GM21825 (cell line): ENCODE measurements around the gene INCA1.
"Not testable (repeated sequence)": the region's sequence is repeated elsewhere in the genome, so short reads cannot be mapped to it uniquely, and the experiment has no call there.

Experiments used
- ATAC-seq: cut with Tn5 transposase; IDR thresholded peaks from one replicate; pipeline ENCODE4 v1.9.1; 2021; ENCODE audit warnings: mild to moderate bottlenecking, moderate library complexity; ENCODE audit not compliant: unreplicated experiment

The INCA1 gene, protein sequence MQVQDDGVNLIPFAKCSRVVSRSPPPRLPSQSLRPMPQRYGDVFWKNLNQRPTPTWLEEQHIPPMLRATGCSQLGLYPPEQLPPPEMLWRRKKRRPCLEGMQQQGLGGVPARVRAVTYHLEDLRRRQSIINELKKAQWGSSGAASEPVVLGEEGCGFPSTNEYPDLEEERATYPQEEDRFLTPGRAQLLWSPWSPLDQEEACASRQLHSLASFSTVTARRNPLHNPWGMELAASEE

DNA sequence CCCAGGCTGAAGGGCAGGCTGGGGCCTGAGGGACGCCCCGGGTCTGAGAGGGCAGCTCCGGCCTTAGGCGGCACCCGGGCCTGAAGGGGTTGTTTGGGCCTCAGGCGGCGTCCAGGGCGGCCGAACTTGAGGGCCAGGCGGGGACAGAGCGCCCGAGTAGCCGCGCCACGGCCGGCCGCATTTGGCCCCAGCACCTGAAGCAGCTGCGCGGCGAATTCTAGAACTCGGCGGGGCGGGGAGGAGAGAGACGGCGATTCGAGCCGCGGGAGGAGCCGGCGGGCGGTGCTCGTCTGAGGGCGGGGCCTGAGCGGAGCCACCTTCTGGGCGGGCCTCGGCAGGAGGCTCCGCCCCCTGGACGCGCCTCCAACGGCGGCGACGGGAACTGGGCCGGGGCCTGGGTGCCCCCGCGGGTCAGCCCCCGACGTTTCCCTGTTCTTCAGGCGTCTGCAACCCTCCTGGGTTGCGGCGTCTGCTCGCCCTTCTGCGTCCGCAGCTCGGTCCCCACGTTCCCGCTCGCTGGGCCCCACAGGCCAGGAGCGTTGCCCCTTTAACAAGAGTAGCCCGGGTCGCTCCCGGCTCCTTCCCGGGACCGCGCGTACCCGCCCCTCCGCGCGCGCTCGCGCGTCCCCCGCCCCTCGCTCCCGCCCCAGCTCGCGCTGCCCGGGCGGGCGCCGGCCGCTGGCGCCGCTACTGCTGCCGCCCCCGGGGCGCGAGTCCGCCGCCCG, at the start of gene INCA1, which contains the start of gene KIF1C:
Gene INCA1 (minus strand): TSS at position 221 of the 725 bp plus-strand sequence. CDS start 3,085 bp downstream, outside the sequence.
Gene KIF1C (plus strand): TSS at position 649 of the 725 bp plus-strand sequence. CDS start 2,297 bp downstream, outside the sequence.
- peak; percentile 79 for ATAC-seq

DNA sequence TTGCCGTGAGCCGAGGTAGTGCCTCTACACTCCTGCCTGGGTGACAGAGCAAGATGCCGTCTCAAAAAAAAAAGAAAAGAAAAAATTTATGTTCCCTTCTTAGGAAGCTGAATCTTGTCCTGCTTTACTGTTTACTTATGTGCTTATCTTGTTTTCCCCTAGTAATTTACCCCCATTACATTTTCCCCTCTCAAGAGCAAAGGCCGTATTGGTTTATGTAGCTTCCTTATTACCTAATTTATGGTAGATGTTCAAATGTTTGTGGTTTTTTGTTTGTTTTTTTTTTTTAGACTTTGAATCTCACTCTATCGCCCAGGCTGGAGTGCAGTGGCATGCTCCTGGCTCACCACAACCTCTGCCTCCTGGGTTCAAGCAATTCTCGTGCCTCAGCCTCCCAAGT, 48.2 kb upstream of the INCA1 start:
- ATAC-seq, result no peak

DNA sequence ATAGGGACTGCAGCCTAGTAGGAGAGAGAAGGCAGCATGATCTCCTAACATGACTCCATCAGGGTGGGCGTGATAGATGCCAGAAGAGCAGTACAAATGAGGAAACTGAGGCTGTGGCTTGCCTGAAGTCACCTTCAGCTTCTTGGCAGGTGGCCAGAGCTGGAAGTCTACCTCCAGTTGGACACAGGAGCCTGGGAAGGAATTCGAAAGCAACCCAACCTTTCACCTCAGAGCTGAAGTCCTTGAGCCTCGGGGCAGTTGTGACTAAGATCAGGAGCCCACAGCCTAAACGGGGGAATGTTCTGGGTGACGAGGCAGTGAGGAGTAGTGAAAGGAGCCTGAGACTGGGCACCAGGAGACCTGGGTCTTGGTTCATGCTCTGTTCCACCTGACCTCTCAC, 47.3 kb upstream of the INCA1 start:
- no peak for ATAC-seq

DNA sequence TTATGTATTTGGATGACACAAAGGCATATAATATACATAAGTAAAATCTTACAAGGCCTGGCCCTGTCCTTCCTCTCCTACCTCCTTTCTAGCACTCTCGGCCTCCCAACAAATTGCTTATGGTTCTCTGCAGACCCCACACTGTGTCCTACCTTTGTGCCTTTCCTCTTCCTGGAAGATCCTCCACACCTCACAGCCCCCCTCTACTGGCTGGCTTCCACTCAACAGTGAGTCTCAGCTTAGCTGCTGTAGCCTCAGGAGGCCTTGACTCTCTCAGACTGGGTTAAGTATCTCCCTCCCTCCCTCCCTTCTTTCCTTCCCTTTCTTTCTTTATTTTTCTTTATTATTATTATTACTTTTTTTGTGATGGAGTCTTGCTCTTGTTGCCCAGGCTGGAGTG, 46.2 kb upstream of the INCA1 start:
- no peak for ATAC-seq

DNA sequence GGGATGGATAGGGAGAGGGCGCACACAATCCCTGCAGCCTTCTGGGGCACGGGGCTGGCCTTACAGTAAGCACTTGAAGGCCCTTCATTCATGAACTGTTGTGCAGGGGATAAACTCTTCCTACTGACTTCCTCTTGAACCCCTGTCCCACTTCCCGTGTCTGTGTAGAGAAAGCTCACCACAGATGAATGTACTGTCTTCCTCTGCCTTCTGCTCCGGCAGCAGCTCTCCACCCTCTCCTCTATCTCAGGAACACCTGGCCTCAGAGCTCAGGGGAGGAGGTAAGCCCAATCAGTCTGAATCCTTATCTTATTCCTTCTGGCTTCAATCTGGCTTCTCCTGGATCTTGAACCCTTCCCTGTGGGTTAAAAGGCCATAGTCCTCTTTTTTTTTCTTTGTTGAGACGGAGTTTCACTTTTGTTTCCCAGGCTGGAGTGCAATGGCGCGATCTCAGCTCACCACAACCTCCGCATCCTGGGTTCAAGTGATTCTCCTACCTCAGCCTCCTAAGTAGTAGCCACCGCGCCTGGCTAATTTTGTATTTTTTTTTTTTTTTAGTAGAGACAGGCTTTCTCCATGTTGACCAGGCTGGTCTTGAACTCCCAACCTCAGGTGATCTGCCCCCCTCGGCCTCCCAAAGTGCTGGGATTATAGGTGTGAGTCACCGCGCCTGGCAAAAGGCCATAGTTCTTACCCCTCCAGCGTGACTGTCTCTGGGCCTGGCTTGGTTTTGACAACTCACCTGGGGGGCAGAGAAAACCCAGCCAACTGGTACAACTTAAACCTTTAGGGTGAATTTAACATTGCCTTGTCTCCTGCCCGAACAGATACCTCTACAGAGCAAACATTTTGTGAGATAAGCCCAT, 45.1 kb upstream of the INCA1 start:
- ATAC-seq, result no peak

DNA sequence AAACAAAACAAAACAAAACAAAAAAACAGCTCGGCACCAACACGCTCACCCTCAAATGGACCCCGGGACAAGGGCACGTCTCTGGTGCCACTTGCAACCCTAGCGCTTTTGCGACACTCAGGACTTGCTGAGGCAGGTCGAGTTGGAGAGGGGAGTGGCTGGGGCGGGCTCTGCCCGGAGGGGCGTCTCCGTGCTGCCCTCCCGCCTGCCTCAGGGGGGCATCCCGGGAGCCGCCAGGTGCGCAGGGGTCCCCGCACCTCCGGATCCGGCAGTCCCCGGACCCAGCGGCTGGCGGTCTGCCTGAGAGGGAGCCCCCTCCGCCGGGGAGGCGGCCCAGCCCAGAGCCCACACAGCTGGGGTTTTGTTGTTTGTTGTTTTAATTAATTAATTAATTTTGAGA, 38.0 kb upstream of the INCA1 start, which contains the start of gene SLC52A1:
Gene SLC52A1 (minus strand): TSS at position 112 of the 400 bp plus-strand sequence. CDS start 820 bp downstream, outside the sequence.
- no peak for ATAC-seq

DNA sequence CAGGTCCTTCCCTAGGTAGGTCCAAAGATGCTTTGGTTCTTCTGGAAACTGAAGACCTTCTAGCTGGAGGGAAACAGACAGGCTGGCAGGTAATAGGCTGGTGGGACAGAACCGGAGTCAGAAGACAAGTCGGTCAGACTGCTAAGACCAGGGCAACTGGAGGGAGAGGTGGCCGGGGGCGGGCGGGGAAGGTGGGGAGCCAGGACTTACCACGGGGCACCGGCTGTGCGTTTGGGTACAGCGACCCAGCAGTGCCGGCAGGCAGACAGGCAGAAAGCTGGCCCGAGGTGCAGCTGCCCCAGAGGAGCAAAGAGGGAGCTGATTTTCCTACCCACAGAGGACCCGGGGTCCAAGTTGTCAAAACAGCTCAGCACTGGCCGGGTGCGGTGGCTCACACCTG, 37.3 kb upstream of the INCA1 start:
- ATAC-seq, result no peak

DNA sequence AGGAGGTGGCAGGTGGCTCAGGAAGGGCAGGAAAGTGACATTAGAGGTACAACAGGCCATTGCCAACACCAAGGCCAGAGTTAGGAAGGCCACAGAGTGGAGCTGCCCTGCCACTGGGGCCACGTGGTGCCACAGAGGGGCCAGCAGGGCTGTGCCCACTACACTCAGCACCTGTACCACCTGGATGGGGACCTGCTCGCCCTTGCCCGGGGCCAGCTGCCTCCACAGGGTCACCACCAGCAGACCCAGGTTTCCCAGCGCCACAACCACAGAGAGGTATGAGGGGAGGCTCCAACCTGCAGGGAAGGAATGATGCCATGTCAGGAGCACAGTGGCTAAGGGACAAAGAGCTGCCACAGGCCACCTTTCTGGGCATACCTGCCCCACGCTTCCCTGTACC, 36.7 kb upstream of the INCA1 start:
- ATAC-seq, result no peak

DNA sequence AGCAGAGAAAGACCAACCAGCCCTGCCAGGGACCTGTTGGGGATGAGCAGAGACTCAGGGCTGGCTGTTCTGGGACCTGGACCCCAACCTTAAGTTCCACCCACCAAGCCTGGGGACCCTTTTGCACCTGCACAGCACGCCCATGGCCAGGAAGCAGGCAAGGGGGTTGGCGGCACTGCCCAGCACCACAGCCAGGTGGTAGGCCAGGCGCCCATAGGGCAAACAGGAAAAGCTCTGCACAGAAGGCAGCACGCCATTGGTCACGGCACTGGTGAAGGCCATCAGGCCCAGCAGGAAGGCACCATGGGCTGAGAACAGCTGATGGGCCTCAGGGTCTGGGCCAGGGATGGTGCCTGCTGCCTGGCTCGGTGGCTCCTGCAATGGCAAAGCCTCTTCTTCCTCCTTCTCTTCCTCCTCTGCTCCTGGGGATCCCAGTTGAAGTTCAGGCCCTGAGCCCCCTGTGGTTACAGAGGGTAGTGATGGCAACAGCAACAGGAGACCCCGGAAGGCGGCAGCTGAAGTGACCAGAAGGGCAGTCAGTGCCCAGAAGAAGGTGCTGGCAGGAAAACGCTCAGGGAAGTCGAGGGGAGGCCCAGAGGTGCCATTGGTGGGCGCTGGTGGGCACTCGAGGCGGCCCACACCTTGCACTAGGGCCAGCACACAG, 36.2 kb upstream of the INCA1 start:
- ATAC-seq, result no peak

DNA sequence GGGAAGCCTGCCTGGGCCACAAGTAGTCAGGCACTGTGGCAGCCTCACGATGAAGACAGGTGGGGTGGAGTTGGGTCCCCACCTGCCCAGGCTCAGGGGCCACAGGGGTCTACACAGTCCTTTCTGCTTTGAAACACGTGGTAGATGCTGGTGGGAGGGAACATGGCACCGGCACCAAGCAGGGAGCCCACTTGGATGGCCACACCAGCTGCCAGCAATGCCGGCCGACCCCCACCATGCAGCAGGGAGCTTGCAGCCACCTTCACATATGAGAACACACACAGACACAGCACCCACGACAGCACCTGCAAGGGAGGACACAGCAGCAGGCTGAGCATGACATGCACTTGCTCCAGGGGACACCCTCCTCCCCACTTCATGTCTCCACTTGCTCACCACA, 35.5 kb upstream of the INCA1 start:
- ATAC-seq, result no peak

DNA sequence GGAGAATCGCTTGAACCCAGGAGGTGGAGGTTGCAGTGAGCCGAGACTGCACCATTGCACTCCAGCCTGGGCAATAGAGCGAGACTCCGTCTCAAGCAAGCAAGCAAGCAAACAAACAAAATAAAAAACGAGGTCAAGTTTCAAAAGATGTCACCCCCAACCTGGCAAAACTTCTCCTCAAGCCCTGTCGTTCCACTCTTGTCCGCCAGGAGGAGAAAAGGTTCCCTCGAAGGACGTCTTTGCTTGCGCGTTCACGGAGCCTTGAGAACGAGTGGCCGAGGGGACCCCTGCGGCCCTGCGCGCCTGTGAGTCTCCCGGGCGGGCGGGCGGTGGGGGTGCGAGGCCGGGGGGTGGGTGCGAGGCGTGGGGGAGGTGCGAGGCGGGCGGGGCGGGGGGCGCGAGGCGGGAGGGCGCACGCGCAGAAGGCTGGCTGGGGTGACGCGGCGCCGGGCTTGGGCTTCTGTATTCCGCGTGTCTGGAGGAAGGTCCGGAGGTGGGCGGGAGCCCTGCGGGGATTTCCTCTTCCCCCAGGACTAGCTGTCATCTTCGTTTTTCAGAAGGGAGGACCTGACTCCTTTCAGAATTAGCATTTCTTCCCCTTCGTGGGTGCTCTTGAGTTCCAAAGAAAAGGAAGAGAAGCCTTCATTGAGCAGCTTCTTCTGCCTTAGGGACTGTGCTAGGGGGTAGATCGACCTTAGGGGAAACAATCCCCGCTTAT, 34.2 kb upstream of the INCA1 start:
- peak; percentile 58 for ATAC-seq

DNA sequence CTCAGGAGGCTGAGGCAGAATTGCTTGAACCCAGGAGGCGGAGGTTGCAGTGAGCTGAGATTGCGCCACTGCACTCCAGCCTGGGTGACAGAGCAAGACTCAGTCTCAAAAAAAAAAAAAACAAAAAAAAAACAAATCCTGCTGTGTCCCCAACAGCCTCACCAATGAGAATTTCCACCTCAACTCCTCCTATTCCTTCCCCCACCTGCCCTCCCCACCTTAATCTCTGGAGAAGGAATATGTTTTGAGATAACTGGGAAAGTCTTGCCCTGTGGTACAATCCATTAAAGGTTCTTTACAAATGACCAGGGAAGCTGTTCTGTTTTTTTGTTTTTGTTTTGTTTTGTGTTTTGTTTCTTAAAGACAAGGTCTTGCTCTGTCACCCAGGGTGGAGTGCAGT, 32.8 kb upstream of the INCA1 start:
- not testable (repeated sequence) for ATAC-seq

DNA sequence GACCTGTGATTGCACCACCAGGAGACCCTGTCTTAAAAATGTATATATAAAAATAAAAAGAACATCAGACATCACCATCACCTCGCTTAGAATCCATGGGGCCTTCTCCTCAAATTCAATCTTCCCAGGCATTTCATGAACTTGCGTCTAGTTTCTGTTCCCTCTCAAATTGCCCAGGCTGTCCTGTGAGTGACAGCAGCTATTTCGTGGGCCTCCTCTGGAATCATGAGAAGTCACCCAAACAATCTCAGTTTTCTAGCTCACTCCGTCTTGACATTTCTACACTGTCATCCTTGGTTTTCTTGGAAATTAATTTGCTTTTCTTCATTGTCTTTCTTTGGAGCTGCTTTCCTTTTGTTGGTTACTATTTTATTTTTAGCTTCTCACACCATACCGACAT, 30.6 kb upstream of the INCA1 start:
- ATAC-seq, result no peak

DNA sequence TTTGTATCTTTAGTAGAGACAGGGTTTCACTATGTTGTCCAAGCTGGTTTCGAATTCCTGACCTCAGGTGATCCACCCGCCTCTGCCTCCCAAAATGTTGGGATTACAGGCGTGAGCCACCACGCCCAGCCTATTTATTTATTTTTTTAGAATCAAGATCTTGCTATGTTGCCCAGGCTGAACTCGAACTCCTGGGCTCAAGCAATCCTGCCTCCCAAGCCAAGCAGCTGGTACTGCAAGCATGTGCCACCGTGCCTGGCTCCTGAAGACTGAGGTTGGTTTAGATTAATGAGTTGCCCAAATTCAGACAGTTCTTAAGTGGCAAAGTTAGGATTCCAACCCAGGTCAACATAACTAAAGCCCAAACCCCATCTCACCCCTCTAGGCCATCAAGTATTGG, 30.0 kb upstream of the INCA1 start:
- ATAC-seq, result no peak

DNA sequence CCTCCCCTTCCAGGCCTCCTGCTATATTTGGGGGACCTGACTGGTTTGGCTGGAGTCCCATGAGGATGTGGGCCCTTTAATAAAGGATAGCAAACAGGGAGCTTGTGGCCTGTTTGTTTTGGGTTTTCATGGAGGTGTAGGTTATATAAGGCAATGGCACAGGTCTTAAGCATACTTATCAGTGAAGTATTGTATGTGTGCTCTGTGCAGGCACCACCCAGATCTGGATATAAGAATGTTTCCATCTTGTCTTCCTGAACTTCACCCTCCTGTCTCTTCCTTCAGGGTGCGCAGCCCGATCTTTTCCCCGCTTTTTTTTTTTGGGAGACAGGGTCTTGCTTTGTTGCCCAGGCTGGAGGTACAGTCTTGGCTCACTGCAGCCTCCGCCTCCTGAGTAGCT, 27.3 kb upstream of the INCA1 start:
- ATAC-seq, result no peak

DNA sequence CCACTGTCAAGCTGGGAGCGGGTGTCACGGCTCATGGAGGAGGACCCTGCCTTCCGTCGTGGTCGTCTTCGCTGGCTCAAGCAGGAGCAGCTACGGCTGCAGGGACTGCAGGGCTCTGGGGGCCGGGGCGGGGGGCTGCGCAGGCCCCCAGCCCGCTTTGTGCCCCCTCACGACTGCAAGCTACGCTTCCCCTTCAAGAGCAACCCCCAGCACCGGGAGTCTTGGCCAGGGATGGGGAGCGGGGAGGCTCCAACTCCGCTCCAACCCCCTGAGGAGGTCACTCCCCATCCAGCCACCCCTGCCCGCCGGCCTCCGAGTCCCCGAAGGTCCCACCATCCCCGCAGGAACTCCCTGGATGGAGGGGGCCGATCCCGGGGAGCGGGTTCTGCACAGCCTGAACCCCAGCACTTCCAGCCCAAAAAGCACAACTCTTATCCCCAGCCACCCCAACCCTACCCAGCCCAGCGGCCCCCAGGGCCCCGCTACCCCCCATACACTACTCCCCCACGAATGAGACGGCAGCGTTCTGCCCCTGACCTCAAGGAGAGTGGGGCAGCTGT, 26.3 kb upstream of the INCA1 start:
- no peak for ATAC-seq

DNA sequence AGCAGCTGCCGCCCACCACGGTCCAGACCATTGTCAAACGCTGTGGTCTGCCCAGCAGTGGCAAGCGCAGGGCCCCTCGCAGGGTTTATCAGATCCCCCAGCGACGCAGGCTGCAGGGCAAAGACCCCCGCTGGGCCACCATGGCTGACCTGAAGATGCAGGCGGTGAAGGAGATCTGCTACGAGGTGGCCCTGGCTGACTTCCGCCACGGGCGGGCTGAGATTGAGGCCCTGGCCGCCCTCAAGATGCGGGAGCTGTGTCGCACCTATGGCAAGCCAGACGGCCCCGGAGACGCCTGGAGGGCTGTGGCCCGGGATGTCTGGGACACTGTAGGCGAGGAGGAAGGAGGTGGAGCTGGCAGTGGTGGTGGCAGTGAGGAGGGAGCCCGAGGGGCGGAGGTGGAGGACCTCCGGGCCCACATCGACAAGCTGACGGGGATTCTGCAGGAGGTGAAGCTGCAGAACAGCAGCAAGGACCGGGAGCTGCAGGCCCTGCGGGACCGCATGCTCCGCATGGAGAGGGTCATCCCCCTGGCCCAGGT, 24.9 kb upstream of the INCA1 start:
- ATAC-seq, result no peak

DNA sequence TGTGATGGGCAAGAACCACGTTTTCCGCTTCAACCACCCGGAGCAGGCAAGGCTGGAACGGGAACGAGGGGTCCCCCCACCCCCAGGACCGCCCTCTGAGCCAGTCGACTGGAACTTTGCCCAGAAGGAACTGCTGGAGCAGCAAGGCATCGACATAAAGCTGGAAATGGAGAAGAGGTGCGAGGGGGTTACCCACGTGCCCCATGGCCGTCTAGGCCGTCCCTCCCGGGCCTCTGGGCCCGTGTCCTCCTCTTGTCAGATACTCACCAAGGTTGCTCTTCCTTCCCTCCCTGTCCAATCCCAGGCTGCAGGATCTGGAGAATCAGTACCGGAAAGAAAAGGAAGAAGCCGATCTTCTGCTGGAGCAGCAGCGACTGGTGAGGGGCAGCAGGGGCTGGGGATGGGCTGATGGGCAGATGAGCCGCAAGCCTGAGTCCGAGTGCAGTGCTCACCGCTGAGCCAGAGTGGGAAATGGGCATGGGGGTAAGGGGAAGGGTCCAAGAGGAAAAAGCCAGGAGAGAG, 23.2 kb upstream of the INCA1 start:
- no peak for ATAC-seq

DNA sequence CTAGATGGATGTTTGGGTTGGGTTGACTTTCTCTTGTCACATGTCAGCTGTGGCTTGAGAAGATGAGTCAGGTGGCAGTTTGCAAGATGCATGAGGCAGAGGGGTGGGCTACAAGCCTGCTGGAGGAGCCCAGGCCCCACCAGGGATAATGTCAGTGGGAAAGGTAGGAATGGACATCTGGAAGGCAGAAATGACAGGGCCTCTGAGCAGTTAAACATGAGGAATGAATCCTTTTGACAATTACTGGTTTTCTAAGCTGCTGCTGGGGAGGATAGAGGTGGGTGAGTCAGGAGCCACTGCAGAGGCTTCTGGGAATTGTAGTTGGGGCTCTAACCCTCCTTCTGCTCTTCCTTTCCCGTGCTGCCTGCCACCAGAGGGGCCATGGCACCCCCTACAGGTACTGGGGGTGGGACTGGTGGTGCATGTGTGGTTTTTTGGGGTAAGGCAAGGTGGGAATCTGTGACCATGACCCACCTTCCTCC, 22.2 kb upstream of the INCA1 start:
- no peak for ATAC-seq
